Osteoblast (primary cell): ENCODE results near the gene OR13D1. TPM values are rescaled to one million over a fixed set of nuclear protein-coding genes. Genes with fewer than 3 reads are reported as not detected.

ENCODE experiments used
- DNase-seq: peaks from one replicate; pipeline ENCODE4 v3.0.0; 2011; ENCODE audit warnings: low spot score, mixed read lengths; ENCODE audit not compliant: insufficient read length; ENCODE audit errors: missing footprints
- H2AFZ ChIP-seq: 2 replicates; pipeline ENCODE4 v1.6.0; 2011; ENCODE audit warnings: mild to moderate bottlenecking, low read length
- H3K27ac ChIP-seq: 2 replicates; pipeline ENCODE4 v1.5.1; 2011; ENCODE audit warnings: mild to moderate bottlenecking, low read depth, low read length, moderate library complexity
- H3K27me3 ChIP-seq: 2 replicates; pipeline ENCODE4 v1.6.0; 2012; ENCODE audit warnings: mild to moderate bottlenecking, control low read depth, inconsistent platforms, low read length, moderate library complexity; ENCODE audit not compliant: insufficient read depth
- H3K36me3 ChIP-seq: 2 replicates; pipeline ENCODE4 v1.5.1; 2011; ENCODE audit warnings: mild to moderate bottlenecking, low read length, control low read depth, moderate library complexity; ENCODE audit not compliant: insufficient read depth
- H3K4me1 ChIP-seq: 2 replicates; pipeline ENCODE4 v1.5.1; 2011; ENCODE audit warnings: mild to moderate bottlenecking, low read length, control low read depth, moderate library complexity; ENCODE audit not compliant: insufficient read depth
- H3K4me2 ChIP-seq: 2 replicates; pipeline ENCODE4 v1.6.0; 2011; ENCODE audit warnings: mild to moderate bottlenecking, low read length; ENCODE audit not compliant: insufficient read depth
- H3K4me3 ChIP-seq: fragments of 200-600 bp; sonication (generic); 3 replicates; pipeline ENCODE4 v1.5.1; 2012; ENCODE audit warnings: mild to moderate bottlenecking, low read length, inconsistent platforms; ENCODE audit not compliant: insufficient read depth
- H3K79me2 ChIP-seq: 2 replicates; pipeline ENCODE4 v1.6.0; 2012; ENCODE audit warnings: mild to moderate bottlenecking, low read length, control low read depth, inconsistent platforms; ENCODE audit not compliant: insufficient read depth
- H3K9me3 ChIP-seq: 2 replicates; pipeline ENCODE4 v1.5.1; 2011; ENCODE audit warnings: low read depth, low read length, control low read depth
- H4K20me1 ChIP-seq: 2 replicates; pipeline ENCODE4 v1.6.0; 2012; ENCODE audit warnings: mild to moderate bottlenecking, low read length, control low read depth; ENCODE audit not compliant: insufficient read depth
- CTCF ChIP-seq: IDR thresholded peaks from 2 replicates; pipeline ENCODE4 v1.5.1; 2011; ENCODE audit warnings: mild to moderate bottlenecking, low read depth, low read length, moderate library complexity; ENCODE audit errors: extremely low read depth
- total RNA-seq: library from RNA; depleted of rRNA; stranded (reverse); fragments of >200 nt; gene quantifications from 2 replicates; pipeline ENCODE4 v1.2.3, GENCODE V29; 2012

Gene OR13D1
- not detected in 2 replicates for total RNA-seq

GRCh38 chr9:104694218-104694617 is at the start of gene OR13D1:
OR13D1 (plus strand) TSS chr9:104694518; CDS start chr9:104694518, 0 bp downstream.
- no peak for TF ChIP-seq CTCF
- no peak within 1 kb of the TSS for H2AFZ ChIP-seq
- H3K9me3 ChIP-seq = no peaks in the 10 kb centered on the region
- H3K27me3 ChIP-seq = no peaks in the 10 kb centered on the region
- no peaks in the 10 kb centered on the region for H3K4me1 ChIP-seq
- H3K79me2 ChIP-seq = no peaks in the 10 kb centered on the region
- no peak within 1 kb of the TSS for H3K27ac ChIP-seq
- H4K20me1 ChIP-seq = no peaks in the 10 kb centered on the region
- no peaks in the 10 kb centered on the region for H3K36me3 ChIP-seq
- no peak within 1 kb of the TSS for H3K4me2 ChIP-seq
- no peak within 1 kb of the TSS for H3K4me3 ChIP-seq
- DNase-seq = no peak

- Histone ChIP-seq H3K4me1 (no peaks in the 10 kb centered on the region), H3K79me2 (no peaks in the 10 kb centered on the region), H3K27ac (no peak overlapping the region), H3K4me2 (no peak overlapping the region), H3K27me3 (no peaks in the 10 kb centered on the region), H3K4me3 (no peak overlapping the region), H2AFZ (no peak overlapping the region), H4K20me1 (no peaks in the 10 kb centered on the region), H3K9me3 (no peaks in the 10 kb centered on the region), H3K36me3 (no peaks in the 10 kb centered on the region)
- peak; percentile 22 for DNase-seq
- TF ChIP-seq CTCF = no peak
Measured at GRCh38 chr9:104658496-104659195, 35.7 kb upstream of the OR13D1 start.

- no peak for TF ChIP-seq CTCF
- DNase-seq = peak; percentile 15
- Histone ChIP-seq H3K4me3 (no peak overlapping the region), H3K27ac (no peak overlapping the region), H3K4me1 (no peaks in the 10 kb centered on the region), H3K36me3 (no peaks in the 10 kb centered on the region), H2AFZ (no peak overlapping the region), H3K9me3 (no peaks in the 10 kb centered on the region), H3K79me2 (no peaks in the 10 kb centered on the region), H3K4me2 (no peak overlapping the region), H3K27me3 (no peaks in the 10 kb centered on the region), H4K20me1 (no peaks in the 10 kb centered on the region)
Measured at GRCh38 chr9:104675611-104676010, 18.7 kb upstream of the OR13D1 start.

- TF ChIP-seq CTCF = peak; percentile 52
- H3K4me1 ChIP-seq = no peaks in the 10 kb centered on the region
Measured at GRCh38 chr9:104682642-104683041, 11.7 kb upstream of the OR13D1 start.

More at GRCh38 chr9:104682642-104683041, 11.7 kb upstream of the OR13D1 start:
- Histone ChIP-seq H3K79me2 (no peaks in the 10 kb centered on the region), H2AFZ (no peak overlapping the region), H3K27ac (no peak overlapping the region), H3K9me3 (no peaks in the 10 kb centered on the region), H3K4me3 (no peak overlapping the region), H4K20me1 (no peaks in the 10 kb centered on the region), H3K27me3 (no peaks in the 10 kb centered on the region), H3K4me2 (no peak overlapping the region), H3K36me3 (no peaks in the 10 kb centered on the region)
- DNase-seq = no peak
